Purkinje cell (primary cell): ENCODE data around the gene SPATA31D1. TPM values are rescaled to one million over a fixed set of nuclear protein-coding genes. Genes with fewer than 3 reads are reported as not detected.

Experiments used
- polyA plus RNA-seq: library from polyadenylated mRNA; unstranded; fragments of >200 nt; fragmentation: Nextera tagmentation; gene quantifications from 2 replicates; pipeline ENCODE4 v1.2.1, GENCODE V29; 2014

The SPATA31D1 gene
- polyA plus RNA-seq, result not detected in 2 replicates

DNA sequence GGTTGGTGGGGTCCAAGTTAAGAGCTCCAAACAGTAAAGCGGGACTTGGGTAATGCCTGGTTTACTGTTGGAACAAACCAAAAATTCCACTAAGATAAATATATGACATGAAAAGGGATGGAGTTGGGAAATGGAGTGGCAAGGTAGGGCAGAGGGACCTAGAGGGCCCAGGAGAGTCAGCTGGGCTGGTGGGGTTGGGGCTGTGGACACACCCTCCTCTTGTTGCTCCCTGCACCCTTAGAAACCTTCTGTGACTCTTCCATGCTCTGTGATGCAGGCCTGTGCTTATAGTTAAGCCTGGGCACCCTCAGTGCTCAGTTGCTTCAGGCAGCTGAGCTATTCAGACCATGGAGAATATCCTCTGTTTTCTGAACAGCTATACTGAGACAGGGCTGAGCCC, at the start of gene SPATA31D1:
Gene SPATA31D1, plus strand, starts transcription at position 301 of the 400 bp plus-strand sequence. Its CDS starts 47 bp downstream, at position 348.

DNA sequence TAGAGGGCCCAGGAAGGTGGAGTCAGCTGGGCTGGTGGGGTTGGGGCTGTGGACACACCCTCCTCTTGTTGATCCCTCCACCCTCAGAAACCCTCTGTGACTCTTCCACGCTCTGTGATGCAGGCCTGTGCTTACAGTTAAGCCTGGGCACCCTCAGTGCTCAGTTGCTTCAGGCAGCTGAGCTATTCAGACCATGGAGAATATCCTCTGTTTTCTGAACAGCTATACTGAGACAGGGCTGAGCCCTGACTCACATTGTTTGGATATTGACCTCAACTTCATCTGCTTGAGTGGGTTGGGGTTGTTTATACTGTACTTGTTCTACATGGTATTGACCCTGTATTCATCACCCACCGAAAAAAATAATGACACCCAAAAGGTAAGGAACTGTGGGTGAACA, 45.2 kb upstream of the SPATA31D1 start, which contains the start of gene SPATA31D3:
Gene SPATA31D3, plus strand, starts transcription at position 108 of the 400 bp plus-strand sequence. Its CDS starts 86 bp downstream, at position 194.

Other genes starting within 250 kb of the SPATA31D1 start
- not detected in 2 replicates for gene SPATA31D4, start 60.3 kb upstream of the SPATA31D1 start, polyA plus RNA-seq
- not detected in 2 replicates for gene SPATA31D3, start 45.3 kb upstream of the SPATA31D1 start, polyA plus RNA-seq